GM18868 (cell line): Measurements from ENCODE around the gene ARHGAP31.
"Not testable (repeated sequence)": the region's sequence is repeated elsewhere in the genome, so short reads cannot be mapped to it uniquely, and the experiment has no call there.

ENCODE experiments used
- ATAC-seq: cut with Tn5 transposase; IDR thresholded peaks from one replicate; pipeline ENCODE4 v1.9.1; 2021; ENCODE audit warnings: mild to moderate bottlenecking, moderate library complexity; ENCODE audit not compliant: unreplicated experiment

ARHGAP31 gene

DNA sequence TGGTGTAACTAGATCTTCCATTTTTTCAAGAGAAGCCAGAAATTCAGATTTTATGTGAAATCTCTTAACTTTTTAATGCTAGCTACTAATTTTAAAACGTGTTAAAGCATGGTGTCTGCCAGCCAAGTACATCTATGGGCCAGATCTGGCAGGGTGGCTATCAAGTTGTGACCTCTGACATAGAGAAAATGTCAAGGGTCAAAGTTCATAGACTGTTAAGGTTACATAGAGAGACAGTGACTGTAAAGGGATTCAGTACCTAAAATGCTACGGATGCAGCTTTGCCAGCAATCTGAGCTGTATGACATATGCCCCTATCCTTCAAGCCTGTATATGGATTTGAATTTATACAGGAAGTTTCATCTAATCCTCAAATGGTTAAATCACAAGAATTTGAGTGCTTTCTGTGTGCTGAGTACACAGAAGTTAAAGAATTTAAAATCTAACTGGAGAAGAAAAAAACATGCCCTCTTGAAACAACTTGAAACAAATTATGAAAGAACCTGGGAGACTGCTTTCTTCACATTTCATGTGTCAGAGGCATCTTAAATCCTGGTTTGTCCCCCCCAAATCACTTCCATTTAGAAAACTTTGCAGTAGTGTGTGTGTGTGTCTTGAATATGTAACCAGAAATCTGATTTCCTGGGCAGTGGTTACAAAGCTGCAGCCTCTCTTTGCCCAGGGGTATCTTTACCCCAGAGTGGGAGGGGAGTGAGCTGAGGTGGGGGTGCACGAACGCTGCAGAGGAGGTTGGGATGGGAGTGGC is 895 bp upstream of the ARHGAP31 start:
- no peak for ATAC-seq

GRCh38 chr3:119294696-119295671 is 801 bp downstream of the ARHGAP31 start:
- peak; percentile 20 for ATAC-seq

GRCh38 chr3:119295816-119296726 is 1.9 kb downstream of the ARHGAP31 start:
- no peak for ATAC-seq

- ATAC-seq, result no peak
Measured at GRCh38 chr3:119296727-119297122, 2.5 kb downstream of the ARHGAP31 start.

- no peak for ATAC-seq
Measured at GRCh38 chr3:119297169-119297568, 3.0 kb downstream of the ARHGAP31 start.

DNA sequence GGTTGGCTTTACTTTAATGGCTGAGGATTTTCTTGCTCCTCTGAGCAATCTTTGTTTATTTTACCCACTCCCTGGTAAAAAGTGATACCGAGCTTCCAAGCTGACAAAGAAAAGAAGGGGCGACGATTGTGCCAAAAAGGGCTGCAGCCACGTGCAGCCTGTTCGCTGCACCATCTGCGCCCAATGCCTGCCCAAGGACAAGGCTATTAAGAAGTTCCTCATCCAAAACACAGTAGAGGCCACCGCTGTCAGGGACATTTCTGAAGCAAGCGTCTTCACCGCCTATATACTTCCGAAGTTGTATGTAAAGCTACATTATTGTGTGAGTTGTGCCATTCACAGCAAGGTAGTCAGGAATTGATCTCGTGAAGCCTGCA is 4.4 kb downstream of the ARHGAP31 start:
- ATAC-seq, result no peak

- ATAC-seq, result peak; percentile 35
Measured at GRCh38 chr3:119300991-119301391, 6.8 kb downstream of the ARHGAP31 start.

- ATAC-seq, result no peak
Measured at GRCh38 chr3:119301662-119302061, 7.5 kb downstream of the ARHGAP31 start.

DNA sequence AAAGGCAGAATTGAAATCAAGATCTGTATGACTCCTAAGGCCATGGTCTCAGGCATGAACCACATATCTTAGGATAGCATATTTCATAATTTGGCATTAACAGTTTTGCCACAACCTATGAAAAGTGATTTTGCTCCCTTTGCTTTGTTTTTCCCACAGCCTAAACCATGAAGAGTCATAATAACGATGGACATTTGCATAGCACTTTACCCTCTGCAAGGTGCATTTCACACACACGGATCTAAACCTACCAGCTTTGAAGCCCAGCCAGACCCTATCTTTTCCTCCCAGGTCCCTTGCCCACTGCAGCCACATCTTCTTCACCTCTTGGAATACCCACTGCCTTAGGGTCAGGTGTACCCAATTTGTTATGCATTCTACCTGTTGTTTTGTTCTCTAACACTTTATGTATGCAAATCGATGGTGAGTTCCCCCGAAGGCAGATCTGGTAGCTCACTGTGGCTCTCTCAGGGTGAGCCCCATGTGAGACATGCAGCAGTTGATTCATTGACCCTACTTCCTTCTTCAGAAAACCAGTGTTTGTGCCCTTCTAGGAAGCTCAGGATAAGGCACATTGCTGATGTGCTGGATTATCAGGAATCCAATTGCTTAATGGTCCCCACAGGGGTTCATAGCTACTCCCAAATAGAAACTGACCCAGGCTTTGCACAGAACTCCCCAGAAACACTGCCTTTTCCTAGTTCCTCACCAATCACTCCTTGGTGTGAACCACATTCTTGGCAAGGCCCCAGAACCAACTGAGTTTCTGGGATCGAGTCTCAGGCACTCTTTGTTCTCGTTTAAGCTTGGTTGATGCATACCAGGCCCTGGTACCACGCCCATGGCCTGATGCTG is 8.7 kb downstream of the ARHGAP31 start:
- ATAC-seq, result peak; percentile 53

DNA sequence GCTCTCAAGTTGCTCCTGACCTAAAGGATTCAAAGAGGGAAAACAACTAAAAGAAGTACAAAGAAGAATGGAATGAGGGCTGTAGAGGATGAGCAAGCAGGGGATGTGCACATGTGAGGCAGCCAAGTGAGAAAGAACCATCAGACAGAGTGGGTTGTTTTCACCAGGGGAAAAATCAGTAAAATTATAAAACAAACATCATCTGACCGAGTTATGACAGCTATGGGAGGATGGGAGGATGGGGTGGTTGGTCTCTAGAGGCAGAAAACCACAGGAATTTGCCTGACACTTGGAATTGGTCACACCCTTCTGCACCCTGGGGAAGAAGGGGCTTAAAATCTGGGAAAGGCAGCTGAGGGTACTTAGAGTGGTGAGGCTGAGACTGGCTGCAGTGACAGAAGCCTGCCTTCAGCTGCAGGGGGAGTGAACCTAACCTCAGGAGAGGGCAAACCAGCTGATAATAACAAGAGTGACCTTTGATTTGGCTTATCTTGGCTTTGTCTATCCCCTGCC is 10.1 kb downstream of the ARHGAP31 start:
- ATAC-seq, result no peak

DNA sequence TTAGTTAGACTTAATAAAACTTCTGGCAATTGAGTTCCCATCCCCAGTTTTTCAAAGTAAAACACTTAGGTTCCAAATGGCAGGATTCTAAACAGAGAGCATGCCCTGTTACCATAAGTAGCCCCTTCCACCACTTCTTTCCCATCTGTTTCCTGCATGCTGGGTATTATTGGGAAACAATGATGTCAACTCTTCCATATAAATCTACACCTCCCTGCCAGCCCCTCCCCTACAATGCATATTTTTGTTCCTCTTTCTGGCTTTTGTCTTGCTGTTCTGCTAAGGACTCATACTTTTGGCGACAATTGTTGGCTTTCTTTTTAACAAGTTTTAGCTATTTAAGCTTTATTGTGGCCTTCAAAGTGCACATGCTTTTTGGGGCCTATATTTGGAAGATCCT is 11.1 kb downstream of the ARHGAP31 start:
- ATAC-seq, result no peak

DNA sequence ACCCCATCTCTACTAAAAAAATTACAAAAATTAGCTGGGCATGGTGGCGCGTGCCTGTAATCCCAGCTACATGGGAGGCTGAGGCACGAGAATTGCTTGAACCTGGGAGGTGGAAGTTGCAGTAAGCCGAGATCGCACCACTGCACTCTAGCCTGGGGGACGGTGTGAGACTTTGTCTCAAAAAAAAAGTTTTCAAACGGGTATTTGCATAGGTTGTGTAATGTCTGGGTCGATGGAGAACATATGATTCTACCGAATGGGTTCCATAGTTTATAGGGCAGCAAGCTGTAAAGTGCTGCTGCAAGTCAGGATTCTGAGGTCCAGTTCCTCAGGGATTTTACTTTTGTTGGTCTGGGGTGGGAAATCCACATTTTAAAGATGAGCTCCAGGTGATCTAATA is 12.2 kb downstream of the ARHGAP31 start:
- not testable (repeated sequence) for ATAC-seq

GRCh38 chr3:119308355-119308754 is 14.2 kb downstream of the ARHGAP31 start:
- no peak for ATAC-seq

- no peak for ATAC-seq
Measured at GRCh38 chr3:119309591-119309990, 15.4 kb downstream of the ARHGAP31 start.

DNA sequence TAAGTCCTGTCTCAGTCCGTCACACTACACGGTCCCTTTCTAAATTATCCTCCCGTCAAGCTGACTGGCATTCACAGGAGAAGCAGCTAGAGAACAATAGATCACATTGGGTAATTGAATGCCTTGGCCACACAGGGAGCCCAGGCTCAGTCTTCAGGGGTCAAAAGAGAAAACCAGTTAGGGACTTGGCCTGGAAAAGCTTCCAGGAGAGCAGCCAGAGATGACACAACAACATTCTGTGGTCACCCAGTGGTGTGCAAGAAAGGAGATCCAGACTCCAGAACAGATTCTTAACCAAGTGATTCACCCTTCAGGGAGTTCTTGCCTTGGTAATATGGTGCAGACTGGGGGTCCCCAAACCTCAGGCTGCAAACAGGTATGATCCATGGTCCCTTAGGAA is 15.9 kb downstream of the ARHGAP31 start:
- no peak for ATAC-seq

DNA sequence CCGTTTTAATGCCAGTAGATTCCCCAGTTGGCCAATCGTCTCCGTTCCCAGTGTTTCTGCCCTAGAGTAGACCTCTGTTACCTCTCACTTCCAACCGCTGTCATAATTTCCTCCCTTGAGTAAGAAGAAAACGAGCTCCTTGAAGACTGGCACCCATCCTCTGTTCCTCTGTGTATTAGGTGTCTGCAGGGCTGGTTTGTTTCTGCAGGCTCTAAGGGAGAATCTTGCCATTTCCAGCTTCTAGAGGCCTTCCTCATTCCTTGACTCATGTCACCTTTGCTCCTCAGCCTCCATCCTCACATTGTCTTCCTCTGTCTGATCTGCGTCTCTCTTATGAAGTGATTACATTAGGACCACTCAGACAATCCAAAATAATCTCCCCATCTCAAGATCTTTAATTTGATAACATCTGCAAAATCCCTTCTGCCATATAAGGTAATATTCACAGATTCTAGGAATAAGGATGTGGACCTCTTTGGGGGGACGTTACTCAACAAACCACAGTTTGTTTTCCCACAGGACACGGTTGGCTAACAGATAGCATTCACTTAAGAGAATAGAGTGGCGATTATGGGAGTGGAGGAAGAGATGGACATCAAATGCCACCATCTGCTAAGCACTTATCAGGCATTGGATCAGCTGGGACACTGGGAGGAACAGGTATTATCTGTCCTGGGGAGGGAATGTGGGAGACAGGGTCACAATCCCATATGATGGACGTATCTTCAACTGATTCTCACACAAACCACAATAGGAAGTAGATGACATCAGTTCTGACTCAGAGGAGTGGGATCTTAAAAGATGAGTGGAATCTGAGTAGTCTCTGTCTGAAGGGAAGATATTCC is 17.1 kb downstream of the ARHGAP31 start:
- ATAC-seq, result no peak

GRCh38 chr3:119313461-119313860 is 19.3 kb downstream of the ARHGAP31 start:
- ATAC-seq, result no peak

GRCh38 chr3:119314821-119315220 is 20.6 kb downstream of the ARHGAP31 start:
- no peak for ATAC-seq
